AG09319 (cell line): ENCODE data around the gene ACOX3.

Experiments used
- DNase-seq: peaks from one replicate; pipeline ENCODE4 v3.0.0-alpha.2; 2010; ENCODE audit warnings: low read depth; ENCODE audit errors: extremely low read depth
- TF ChIP-seq, protein P1 (sequence below): IDR thresholded peaks from 2 replicates; pipeline ENCODE4 v1.5.1; 2011; ENCODE audit warnings: low read depth, mild to moderate bottlenecking, inconsistent platforms, low read length, moderate library complexity

ACOX3 gene

DNA sequence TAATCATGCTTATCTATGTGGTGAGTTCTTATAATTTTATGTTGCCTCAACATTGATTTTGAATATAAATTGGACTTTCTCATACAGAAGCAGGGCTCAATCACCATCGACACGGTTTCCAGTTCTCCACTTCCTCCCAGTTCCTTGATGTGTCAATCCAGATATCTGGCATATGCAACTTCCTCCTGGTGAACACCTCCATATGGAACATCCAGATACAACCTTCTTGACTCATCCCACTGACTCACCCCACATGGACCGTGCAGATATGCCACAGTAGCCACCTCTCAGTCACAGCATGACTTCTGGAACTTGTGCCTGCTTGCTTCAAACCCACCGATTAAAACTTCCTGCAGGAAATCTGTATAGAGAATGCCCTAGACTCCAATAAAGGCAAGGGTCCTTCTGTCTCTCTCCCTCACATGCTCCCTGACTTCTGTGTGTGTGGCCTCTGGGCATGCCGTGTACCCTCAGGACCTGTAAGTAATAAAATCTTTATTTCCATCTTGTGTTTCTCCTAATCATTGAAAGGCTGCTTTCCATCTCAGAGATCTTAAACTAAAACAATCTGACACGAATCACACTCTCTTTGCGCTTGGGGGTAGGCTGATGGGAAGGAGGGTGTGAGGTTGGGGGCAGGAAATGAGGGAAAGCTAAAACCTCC, 104.0 kb downstream of the ACOX3 start:
- TF ChIP-seq, protein P1, sequence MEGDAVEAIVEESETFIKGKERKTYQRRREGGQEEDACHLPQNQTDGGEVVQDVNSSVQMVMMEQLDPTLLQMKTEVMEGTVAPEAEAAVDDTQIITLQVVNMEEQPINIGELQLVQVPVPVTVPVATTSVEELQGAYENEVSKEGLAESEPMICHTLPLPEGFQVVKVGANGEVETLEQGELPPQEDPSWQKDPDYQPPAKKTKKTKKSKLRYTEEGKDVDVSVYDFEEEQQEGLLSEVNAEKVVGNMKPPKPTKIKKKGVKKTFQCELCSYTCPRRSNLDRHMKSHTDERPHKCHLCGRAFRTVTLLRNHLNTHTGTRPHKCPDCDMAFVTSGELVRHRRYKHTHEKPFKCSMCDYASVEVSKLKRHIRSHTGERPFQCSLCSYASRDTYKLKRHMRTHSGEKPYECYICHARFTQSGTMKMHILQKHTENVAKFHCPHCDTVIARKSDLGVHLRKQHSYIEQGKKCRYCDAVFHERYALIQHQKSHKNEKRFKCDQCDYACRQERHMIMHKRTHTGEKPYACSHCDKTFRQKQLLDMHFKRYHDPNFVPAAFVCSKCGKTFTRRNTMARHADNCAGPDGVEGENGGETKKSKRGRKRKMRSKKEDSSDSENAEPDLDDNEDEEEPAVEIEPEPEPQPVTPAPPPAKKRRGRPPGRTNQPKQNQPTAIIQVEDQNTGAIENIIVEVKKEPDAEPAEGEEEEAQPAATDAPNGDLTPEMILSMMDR, result no peak
- no peak for DNase-seq

GRCh38 chr4:8335848-8336247, 104.7 kb downstream of the ACOX3 start:
- no peak for DNase-seq
- TF ChIP-seq, protein P1, result no peak

- DNase-seq, result no peak
- TF ChIP-seq, protein P1, result no peak
These were observed 105.6 kb downstream of the ACOX3 start for GRCh38 chr4:8334786-8335460.

DNA sequence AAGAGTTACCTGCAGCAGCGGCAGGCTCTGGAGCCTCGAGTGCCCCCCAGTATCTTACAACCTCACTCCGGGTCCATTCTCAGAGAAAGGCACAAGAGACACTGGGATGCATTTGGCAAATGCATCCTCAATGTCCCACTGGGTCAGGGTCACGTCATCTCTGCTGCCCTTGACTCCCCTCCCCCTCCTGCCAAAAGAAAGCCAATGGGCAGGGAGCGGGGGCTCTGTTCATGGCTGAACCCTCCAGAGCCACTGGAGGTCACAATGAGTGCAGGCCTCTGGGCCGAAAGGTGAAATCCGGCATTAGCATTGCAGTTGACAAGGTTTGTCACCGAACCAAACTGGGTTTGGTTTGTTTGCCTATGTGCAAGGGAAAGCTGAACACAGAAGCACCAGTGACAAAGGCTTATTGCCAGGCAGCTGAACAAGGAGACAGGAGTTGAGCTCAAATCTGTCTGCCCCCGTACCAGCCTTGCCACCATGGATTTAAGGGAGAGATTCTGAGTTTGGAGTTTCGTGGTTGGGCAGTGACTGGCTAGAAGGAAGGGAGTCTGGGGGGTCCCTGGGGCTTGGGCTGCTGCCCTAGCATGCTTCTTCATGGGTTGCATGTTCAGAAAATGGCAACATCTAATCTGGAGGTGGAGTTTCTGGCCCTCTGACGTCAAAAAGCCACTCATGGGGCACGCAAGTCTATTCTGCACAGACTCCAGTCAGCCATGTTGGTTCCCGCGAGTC, 106.6 kb downstream of the ACOX3 start:
- DNase-seq, result no peak
- TF ChIP-seq, protein P1, result no peak

DNA sequence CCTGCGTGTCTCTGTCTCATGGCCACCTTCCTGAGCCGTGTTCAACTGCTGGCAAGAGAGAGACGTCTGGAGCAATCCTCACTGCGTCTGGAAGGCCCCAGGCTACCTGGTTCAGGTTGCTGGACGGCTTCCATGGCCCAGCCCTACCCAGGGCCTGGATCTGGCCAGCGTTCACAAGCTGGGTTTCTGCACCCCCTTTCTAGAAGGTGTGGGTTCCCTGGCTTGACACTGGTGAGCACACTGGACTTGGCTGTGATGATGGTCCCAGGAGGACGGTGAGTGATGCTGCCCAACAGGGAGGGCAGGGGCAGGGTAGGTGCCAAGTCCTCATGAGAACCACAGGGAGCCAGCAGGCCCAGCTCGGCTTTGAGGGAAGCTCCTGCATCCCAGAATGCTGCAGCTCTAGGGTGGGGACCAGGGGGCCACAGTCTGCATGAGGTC, 107.6 kb downstream of the ACOX3 start:
- TF ChIP-seq, protein P1, result no peak
- DNase-seq, result no peak

DNA sequence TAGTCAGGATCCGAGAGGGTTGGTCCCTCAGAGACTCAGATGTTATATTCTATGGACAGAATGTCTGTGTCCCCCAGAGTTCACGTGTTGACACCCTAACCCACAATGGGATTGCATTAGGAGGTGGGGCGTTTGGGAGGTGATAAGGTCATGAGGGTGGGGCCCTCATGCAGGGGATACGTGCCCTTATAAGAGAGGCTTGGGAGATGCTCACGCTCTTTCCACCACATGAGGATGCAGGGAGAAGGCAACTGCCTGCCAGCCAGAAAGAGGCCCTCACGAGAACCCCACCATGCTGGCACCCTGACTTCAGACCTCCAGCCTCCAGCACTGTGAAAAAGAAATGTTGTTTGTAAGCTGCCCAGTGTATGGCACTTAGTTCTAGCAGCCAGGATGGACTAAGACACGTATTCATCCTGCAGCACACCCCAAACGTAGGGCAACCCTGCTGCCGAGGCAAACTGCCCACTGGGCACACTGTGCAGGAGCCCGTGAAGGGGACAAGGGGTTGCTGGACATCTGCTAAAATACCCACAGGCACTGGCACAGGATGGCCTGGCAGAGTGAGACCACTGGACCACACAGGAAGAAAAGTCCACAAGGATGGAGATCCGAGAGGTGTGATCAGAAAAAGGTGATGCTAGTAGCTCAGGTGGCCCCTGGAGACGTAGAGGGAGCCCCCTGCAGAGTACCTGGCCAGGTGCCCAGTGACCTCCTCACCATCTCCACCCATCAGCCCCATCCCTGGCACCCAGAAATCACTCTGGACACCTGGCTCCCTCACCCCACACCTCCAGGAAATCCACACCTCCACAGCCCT, 108.3 kb downstream of the ACOX3 start:
- TF ChIP-seq, protein P1, result no peak
- no peak for DNase-seq
